Measurements from ENCODE around the gene NEUROG2.

GRCh38 chr4:112516066-112516470 lies at the start of gene NEUROG2:
- TF ChIP-seq CTCF (IDR thresholded peaks at IDR 0.05 in 8 of 11, conservative IDR thresholded peaks at IDR 0.05 in 3 of 11) (no peak), POLR2A (IDR thresholded peaks at IDR 0.05) (no peak)
